ENCODE results near the gene CCM2.
"Not testable (repeated sequence)": the region's sequence is repeated elsewhere in the genome, so short reads cannot be mapped to it uniquely, and the experiment has no call there.

The CCM2 gene

GRCh38 chr7:44983742-44984477, 16.1 kb upstream of the CCM2 start:
- DNase-seq: no peak

- no peak for DNase-seq
These were observed 15.6 kb upstream of the CCM2 start for GRCh38 chr7:44984478-44984758.

- DNase-seq: no peak
These were observed 14.8 kb upstream of the CCM2 start for GRCh38 chr7:44985033-44985695.

- DNase-seq: no peak
These were observed 14.1 kb upstream of the CCM2 start for GRCh38 chr7:44985900-44986217.

GRCh38 chr7:44986218-44987053, 13.6 kb upstream of the CCM2 start:
- DNase-seq: peak; percentile 94

GRCh38 chr7:44987457-44987856, 12.5 kb upstream of the CCM2 start:
- no peak for DNase-seq

GRCh38 chr7:44987996-44988395, 12.0 kb upstream of the CCM2 start:
- no peak for DNase-seq

GRCh38 chr7:44988701-44989100, 11.3 kb upstream of the CCM2 start:
- DNase-seq: no peak

- no peak for DNase-seq
These were observed 10.9 kb upstream of the CCM2 start for GRCh38 chr7:44989132-44989531.

GRCh38 chr7:44990109-44991023, 9.6 kb upstream of the CCM2 start:
- DNase-seq: no peak

GRCh38 chr7:44992004-44992795, 7.8 kb upstream of the CCM2 start:
- DNase-seq: not testable (repeated sequence)

- no peak for DNase-seq
These were observed 5.0 kb upstream of the CCM2 start for GRCh38 chr7:44994877-44995554.

GRCh38 chr7:44995555-44996493, 4.2 kb upstream of the CCM2 start:
- DNase-seq: no peak

GRCh38 chr7:44998153-44998871, 1.7 kb upstream of the CCM2 start:
- DNase-seq: no peak

- DNase-seq: peak; percentile 99
These were observed 532 bp upstream of the CCM2 start for GRCh38 chr7:44999245-45000092.

GRCh38 chr7:45001138-45001694, 1.2 kb downstream of the CCM2 start:
- DNase-seq: peak; percentile 64

GRCh38 chr7:45001826-45002225, 1.8 kb downstream of the CCM2 start:
- no peak for DNase-seq

- no peak for DNase-seq
These were observed 3.8 kb downstream of the CCM2 start for GRCh38 chr7:45003789-45004188.

All from CD4-positive, alpha-beta T cell treated with Interferon gamma for 1 hour (primary cell).